IMR-90 (cell line): ENCODE data around the gene OR5AL1. TPM values are rescaled to one million over a fixed set of nuclear protein-coding genes. Genes with fewer than 3 reads are reported as not detected.

Experiments used
- ATAC-seq: fragments of 200-7000 bp; cut with Tn5 transposase; 2 replicates; pipeline ENCODE4 v1.9.1; 2020; ENCODE audit warnings: low read depth, mild to moderate bottlenecking, moderate library complexity
- BruUV-seq: library from RNA; stranded (reverse); fragments of 400-500 nt; replicated peaks from 2 replicates; lab custom pipeline; 2021; lab: Mats Ljungman, UMichigan
- CTCF ChIA-PET: fragments of 300-600 bp; formaldehyde crosslinking; extraction: SDS; loops from one replicate; lab custom pipeline; 2021; ENCODE audit warnings: antibody characterized with exemption; lab: Yijun Ruan, JAX
- POLR2A ChIA-PET: fragments of 300-600 bp; sonication (Branson Sonifier 250); formaldehyde crosslinking; loops from one replicate; lab custom pipeline; 2022; ENCODE audit warnings: antibody characterized with exemption; ENCODE audit not compliant: unreplicated experiment; lab: Charles Lee
- DNase-seq: peaks from one replicate; pipeline ENCODE4 v3.0.0; 2013
- H2AFZ ChIP-seq: replicated peaks from 2 replicates; pipeline ENCODE3; 2013; ENCODE audit warnings: low read length, mild to moderate bottlenecking; ENCODE audit not compliant: poor library complexity
- H2AK5ac ChIP-seq: 2 replicates; pipeline ENCODE4 v1.6.1; 2013; ENCODE audit warnings: low read depth, low read length, inconsistent platforms
- H2AK9ac ChIP-seq: replicated peaks from 2 replicates; pipeline ENCODE3; 2013; ENCODE audit warnings: mild to moderate bottlenecking, low read depth, low read length, moderate library complexity; ENCODE audit not compliant: poor library complexity
- H2BK120ac ChIP-seq: 2 replicates; pipeline ENCODE4 v1.6.1; 2013; ENCODE audit warnings: low read depth, low read length, inconsistent platforms
- H2BK15ac ChIP-seq: 3 replicates; pipeline ENCODE4 v1.6.1; 2013; ENCODE audit warnings: low read depth, low read length, inconsistent platforms
- H2BK20ac ChIP-seq: 2 replicates; pipeline ENCODE4 v1.6.1; 2013; ENCODE audit warnings: low read depth, mild to moderate bottlenecking, inconsistent platforms, low read length, moderate library complexity
- H2BK5ac ChIP-seq: 2 replicates; pipeline ENCODE4 v1.6.1; 2013; ENCODE audit warnings: mild to moderate bottlenecking, low read depth, low read length, inconsistent platforms; ENCODE audit not compliant: poor library complexity, severe bottlenecking
- H3K14ac ChIP-seq: replicated peaks from 2 replicates; pipeline ENCODE4 v1.6.1; 2013; ENCODE audit warnings: low read depth, low read length, inconsistent platforms
- H3K18ac ChIP-seq: 2 replicates; pipeline ENCODE4 v1.6.1; 2013; ENCODE audit warnings: low read depth, low read length, control low read depth
- H3K23ac ChIP-seq: 2 replicates; pipeline ENCODE4 v1.6.1; 2013; ENCODE audit warnings: low read depth, low read length, inconsistent platforms
- H3K27ac ChIP-seq: 2 replicates; pipeline ENCODE4 v1.5.1; 2013; ENCODE audit warnings: mild to moderate bottlenecking, control low read depth, low read length; ENCODE audit not compliant: insufficient read depth
- H3K27me3 ChIP-seq: 2 replicates; pipeline ENCODE4 v1.6.1; 2013; ENCODE audit warnings: low read length; ENCODE audit not compliant: control insufficient read depth, insufficient read depth
- H3K36me3 ChIP-seq: 2 replicates; pipeline ENCODE4 v1.6.1; 2013; ENCODE audit warnings: low read length, mixed read lengths; ENCODE audit not compliant: control insufficient read depth, insufficient read depth
- H3K4ac ChIP-seq: 2 replicates; pipeline ENCODE4 v1.6.1; 2013; ENCODE audit warnings: low read depth, low read length, inconsistent platforms
- H3K4me1 ChIP-seq: 2 replicates; pipeline ENCODE4 v1.6.1; 2013; ENCODE audit warnings: low read length, mixed read lengths; ENCODE audit not compliant: control insufficient read depth, insufficient read depth
- H3K4me2 ChIP-seq: 2 replicates; pipeline ENCODE4 v1.6.1; 2013; ENCODE audit warnings: low read depth, mild to moderate bottlenecking, control low read depth, low read length, moderate library complexity
- H3K4me3 ChIP-seq: 2 replicates; pipeline ENCODE4 v1.5.1; 2013; ENCODE audit warnings: low read depth, mild to moderate bottlenecking, control low read depth, low read length, moderate library complexity; ENCODE audit not compliant: insufficient read depth
- H3K56ac ChIP-seq: 2 replicates; pipeline ENCODE4 v1.6.1; 2013; ENCODE audit warnings: low read length, inconsistent platforms; ENCODE audit not compliant: insufficient read depth; ENCODE audit errors: extremely low read depth
- H3K79me1 ChIP-seq, 2 experiments: 2 replicates each; pipeline ENCODE4 v1.6.1; 2013; ENCODE audit warnings: low read length in 2 of 2, inconsistent platforms in 1 of 2, low read depth in 1 of 2
- H3K9ac ChIP-seq: 2 replicates; pipeline ENCODE4 v1.6.1; 2013; ENCODE audit warnings: low read depth, low read length, control low read depth
- H3K9me1 ChIP-seq: 2 replicates; pipeline ENCODE4 v1.6.1; 2013; ENCODE audit warnings: low read length, inconsistent platforms; ENCODE audit not compliant: insufficient read depth
- H3K9me3 ChIP-seq: 2 replicates; pipeline ENCODE4 v1.6.1; 2013; ENCODE audit warnings: low read length; ENCODE audit not compliant: control insufficient read depth, insufficient read depth
- H4K20me1 ChIP-seq: 2 replicates; pipeline ENCODE4 v1.6.1; 2013; ENCODE audit warnings: low read length, inconsistent platforms; ENCODE audit not compliant: insufficient read depth
- H4K5ac ChIP-seq: 2 replicates; pipeline ENCODE4 v1.6.1; 2013; ENCODE audit warnings: mild to moderate bottlenecking, low read depth, low read length, control low read depth
- H4K8ac ChIP-seq, 2 experiments: 2 replicates each; pipeline ENCODE4 v1.6.1; 2013; ENCODE audit warnings: low read depth in 2 of 2, low read length in 2 of 2, control low read depth in 1 of 2, inconsistent platforms in 1 of 2
- H4K91ac ChIP-seq: 2 replicates; pipeline ENCODE4 v1.6.1; 2013; ENCODE audit warnings: low read depth, low read length, inconsistent platforms; ENCODE audit not compliant: insufficient read depth
- BHLHE40 ChIP-seq: fragments of 150-350 bp; IDR thresholded peaks from 2 replicates; pipeline ENCODE4 v1.6.1; 2016; ENCODE audit warnings: mild to moderate bottlenecking, low read depth, low read length
- CTCF ChIP-seq: conservative IDR thresholded peaks from 2 replicates; pipeline ENCODE4 v1.5.1; 2012; ENCODE audit warnings: mild to moderate bottlenecking, low read depth, low read length, improper control_type of control experiment
- MXI1 ChIP-seq: IDR thresholded peaks from 2 replicates; pipeline ENCODE4 v1.6.1; 2012; ENCODE audit warnings: low read depth, mild to moderate bottlenecking, low read length, moderate library complexity, borderline replicate concordance
- NFE2L2 ChIP-seq: fragments of 150-350 bp; IDR thresholded peaks from 2 replicates; pipeline ENCODE4 v1.6.1; 2016; ENCODE audit warnings: low read depth, mild to moderate bottlenecking, low read length
- POLR2A ChIP-seq: IDR thresholded peaks from 2 replicates; pipeline ENCODE4 v1.6.1; 2012; ENCODE audit warnings: mild to moderate bottlenecking, low read depth, low read length
- RFX5 ChIP-seq: IDR thresholded peaks from 2 replicates; pipeline ENCODE4 v1.8.0; 2012; ENCODE audit warnings: low read depth, mild to moderate bottlenecking, low read length, moderate library complexity
- WGBS, 2 experiments: methylation state at CpG; one replicate each; pipeline versions ENCODE4 v1.1.5 to v1.1.7; 2013; ENCODE audit warnings: missing lambda C conversion rate in 2 of 2; ENCODE audit not compliant: insufficient read length in 1 of 2; ENCODE audit errors: extremely low coverage in 2 of 2; 5-methylcytosine and 5-hydroxymethylcytosine counted together
- dilution Hi-C: fragments of 300-500 bp; cut with HindIII; formaldehyde crosslinking; loops from one replicate; pipeline ENCODE4 v1.14.3; 2018; ENCODE audit warnings: low sequenced_read_pairs; ENCODE audit not compliant: unreplicated experiment
- in situ Hi-C: fragments of 300-500 bp; cut with MboI; formaldehyde crosslinking; loops from 3 replicates; pipeline ENCODE4 v1.14.3; 2019; ENCODE audit warnings: low sequenced_read_pairs, inconsistent platforms, mixed read lengths
- intact Hi-C: fragments of 100-400 bp; cut with micrococcal nuclease; formaldehyde crosslinking; loops from 2 replicates; pipeline ENCODE4 v1.10.0; 2022
- polyA plus RNA-seq, 3 experiments: library from polyadenylated mRNA; depleted of rRNA; stranded (reverse); fragments of >200 nt; gene quantifications; 2 replicates each; pipeline ENCODE4 v1.2.3, GENCODE V29; 2012; ENCODE audit warnings: low replicate concordance in 1 of 3
- total RNA-seq: library from RNA; depleted of rRNA; stranded (reverse); fragments of >200 nt; gene quantifications from 2 replicates; pipeline ENCODE4 v1.2.3, GENCODE V29; 2012
- TF ChIP-seq, protein P1 (sequence below): fragments of 150-350 bp; IDR thresholded peaks from 2 replicates; pipeline ENCODE4 v1.6.1; 2016; ENCODE audit warnings: low read depth, mild to moderate bottlenecking, low read length, moderate library complexity, borderline replicate concordance

OR5AL1 gene
- total and polyA plus RNA-seq, 2 of the 4 experiments (the other 2 are of a cell fraction): not detected

GRCh38 chr11:56394381-56394780 is 18.1 kb upstream of the OR5AL1 start:
- no peak overlapping the region for H4K91ac ChIP-seq
- no peak overlapping the region for H3K4me3 ChIP-seq
- H3K79me1 ChIP-seq: no peaks in the 10 kb centered on the region
- ATAC-seq (no peak), DNase-seq (no peak)
- ChIA-PET POLR2A (no interaction called here), CTCF (no interaction called here)
- no peak overlapping the region for H2BK15ac ChIP-seq
- no peaks in the 10 kb centered on the region for H3K9me3 ChIP-seq
- intact Hi-C loops: no loop called here
- TF ChIP-seq, protein P1, sequence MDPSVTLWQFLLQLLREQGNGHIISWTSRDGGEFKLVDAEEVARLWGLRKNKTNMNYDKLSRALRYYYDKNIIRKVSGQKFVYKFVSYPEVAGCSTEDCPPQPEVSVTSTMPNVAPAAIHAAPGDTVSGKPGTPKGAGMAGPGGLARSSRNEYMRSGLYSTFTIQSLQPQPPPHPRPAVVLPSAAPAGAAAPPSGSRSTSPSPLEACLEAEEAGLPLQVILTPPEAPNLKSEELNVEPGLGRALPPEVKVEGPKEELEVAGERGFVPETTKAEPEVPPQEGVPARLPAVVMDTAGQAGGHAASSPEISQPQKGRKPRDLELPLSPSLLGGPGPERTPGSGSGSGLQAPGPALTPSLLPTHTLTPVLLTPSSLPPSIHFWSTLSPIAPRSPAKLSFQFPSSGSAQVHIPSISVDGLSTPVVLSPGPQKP: no peak
- TF ChIP-seq RFX5: no peak
- TF ChIP-seq NFE2L2: no peak
- TF ChIP-seq MXI1: no peak
- TF ChIP-seq BHLHE40: no peak
- TF ChIP-seq POLR2A: no peak
- no peak for TF ChIP-seq CTCF
- no TSS peak for BruUV-seq
- H2BK5ac ChIP-seq: no peak overlapping the region
- dilution Hi-C loops: no loop called here
- no peak overlapping the region for H4K5ac ChIP-seq
- WGBS, 2 experiments: 100% methylated on average over 1 of the region's 3 CpGs; no CpG with 5 or more reads in 1 of the 2 experiments
- H3K56ac ChIP-seq: no peak overlapping the region
- H4K20me1 ChIP-seq: no peaks in the 10 kb centered on the region
- no peak overlapping the region for H2AFZ ChIP-seq
- no peaks in the 10 kb centered on the region for H3K36me3 ChIP-seq
- H3K4me1 ChIP-seq: no peaks in the 10 kb centered on the region
- no peak overlapping the region for H4K8ac ChIP-seq
- no peak overlapping the region for H3K14ac ChIP-seq
- H3K4me2 ChIP-seq: no peak overlapping the region
- no peak overlapping the region for H3K23ac ChIP-seq
- H3K9ac ChIP-seq: no peak overlapping the region
- no peaks in the 10 kb centered on the region for H3K27me3 ChIP-seq
- H3K4ac ChIP-seq: no peak overlapping the region
- in situ Hi-C loops: no loop called here
- no peak overlapping the region for H3K27ac ChIP-seq
- H2AK5ac ChIP-seq: no peak overlapping the region
- no peak overlapping the region for H2BK20ac ChIP-seq
- H3K9me1 ChIP-seq: no peaks in the 10 kb centered on the region
- H3K18ac ChIP-seq: no peak overlapping the region
- H2AK9ac ChIP-seq: no peak overlapping the region
- H2BK120ac ChIP-seq: no peak overlapping the region
